Upper lobe of left lung (tissue), 4 donors: ENCODE data around the gene BLCAP.

Experiments used
- CTCF ChIP-seq, 6 experiments: fragments of 450-650 bp in 4 of 6; fragments of 200-600 bp in 2 of 6; sonication (generic) in 2 of 6; IDR thresholded peaks; one replicate each; pipeline ENCODE4 v1.5.1; 2016 to 2019; ENCODE audit warnings: antibody characterized with exemption in 6 of 6
- POLR2A ChIP-seq, 4 donors: fragments of 450-650 bp; IDR thresholded peaks; one replicate each; pipeline ENCODE4 v1.5.1; 2016 to 2017; ENCODE audit warnings: antibody characterized with exemption in 4 of 4, mild to moderate bottlenecking in 2 of 4
- POLR2AphosphoS5 ChIP-seq, 2 donors: sonication (generic); formaldehyde crosslinking; IDR thresholded peaks; one replicate each; pipeline ENCODE4 v1.5.1; 2017; ENCODE audit warnings: antibody characterized with exemption in 2 of 2

- no peak for TF ChIP-seq CTCF (IDR thresholded peaks at IDR 0.05)
- TF ChIP-seq POLR2AphosphoS5 (IDR thresholded peaks at IDR 0.05): no peak
- TF ChIP-seq POLR2A (IDR thresholded peaks at IDR 0.05): no peak
Measured at GRCh38 chr20:37567671-37568588, 40.3 kb upstream of the BLCAP start.
